Globus pallidus (tissue), 1 donor: ENCODE results near the gene MYRF.

Source experiments
- DNase-seq: peaks from one replicate; pipeline ENCODE4 v3.0.0-alpha.2; 2015; ENCODE audit warnings: low spot score

The MYRF gene

DNA sequence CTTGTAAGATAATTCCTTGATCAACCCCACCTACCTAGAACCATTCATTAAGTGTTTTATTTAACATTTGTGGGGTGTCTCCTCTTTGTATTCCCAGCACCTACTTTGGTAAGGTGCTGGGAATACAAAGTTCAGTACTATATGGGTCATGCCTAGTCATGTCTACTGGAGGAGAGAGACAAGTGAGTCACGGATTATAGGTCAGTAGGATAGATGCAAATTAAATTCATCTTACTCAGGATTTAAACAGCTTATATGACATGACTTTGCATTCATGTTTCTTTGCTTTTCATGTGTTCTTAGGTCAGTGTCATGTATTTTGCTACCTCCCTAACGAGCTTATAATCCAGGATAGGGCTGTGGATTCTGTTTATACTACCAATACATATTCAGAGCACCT, 67.7 kb downstream of the MYRF start:
- DNase-seq: no peak

DNA sequence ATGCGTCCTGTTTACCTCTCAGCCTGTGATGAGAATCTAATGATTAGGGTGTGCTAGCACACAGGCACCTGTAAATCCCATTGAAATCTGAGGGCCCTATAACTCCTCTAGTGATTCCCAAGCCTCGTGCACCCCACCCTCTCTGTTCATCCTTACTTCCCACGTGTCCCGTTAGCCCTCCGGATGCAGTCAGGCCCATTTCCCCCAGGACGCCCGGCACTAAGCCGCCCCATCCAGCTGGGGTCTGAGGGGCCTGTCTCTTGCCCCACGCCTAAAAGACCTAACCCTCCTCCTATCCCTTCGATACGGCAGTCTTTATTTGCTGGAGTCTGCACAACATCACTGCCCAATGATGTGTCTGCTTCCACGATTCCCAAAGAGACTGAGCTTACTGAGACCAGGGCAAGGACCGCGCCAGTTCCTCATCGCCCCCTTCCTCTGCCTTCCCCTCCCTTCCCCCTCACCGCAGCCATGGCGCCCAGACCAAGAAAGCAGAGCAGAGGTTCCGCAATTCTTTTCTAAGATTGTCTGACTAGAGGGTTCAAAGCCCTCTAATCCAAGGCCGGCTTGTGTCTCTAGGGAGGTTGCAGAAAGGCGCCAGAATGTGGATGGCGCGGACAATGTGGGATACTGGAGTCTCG, 74.6 kb downstream of the MYRF start:
- DNase-seq: no peak

DNA sequence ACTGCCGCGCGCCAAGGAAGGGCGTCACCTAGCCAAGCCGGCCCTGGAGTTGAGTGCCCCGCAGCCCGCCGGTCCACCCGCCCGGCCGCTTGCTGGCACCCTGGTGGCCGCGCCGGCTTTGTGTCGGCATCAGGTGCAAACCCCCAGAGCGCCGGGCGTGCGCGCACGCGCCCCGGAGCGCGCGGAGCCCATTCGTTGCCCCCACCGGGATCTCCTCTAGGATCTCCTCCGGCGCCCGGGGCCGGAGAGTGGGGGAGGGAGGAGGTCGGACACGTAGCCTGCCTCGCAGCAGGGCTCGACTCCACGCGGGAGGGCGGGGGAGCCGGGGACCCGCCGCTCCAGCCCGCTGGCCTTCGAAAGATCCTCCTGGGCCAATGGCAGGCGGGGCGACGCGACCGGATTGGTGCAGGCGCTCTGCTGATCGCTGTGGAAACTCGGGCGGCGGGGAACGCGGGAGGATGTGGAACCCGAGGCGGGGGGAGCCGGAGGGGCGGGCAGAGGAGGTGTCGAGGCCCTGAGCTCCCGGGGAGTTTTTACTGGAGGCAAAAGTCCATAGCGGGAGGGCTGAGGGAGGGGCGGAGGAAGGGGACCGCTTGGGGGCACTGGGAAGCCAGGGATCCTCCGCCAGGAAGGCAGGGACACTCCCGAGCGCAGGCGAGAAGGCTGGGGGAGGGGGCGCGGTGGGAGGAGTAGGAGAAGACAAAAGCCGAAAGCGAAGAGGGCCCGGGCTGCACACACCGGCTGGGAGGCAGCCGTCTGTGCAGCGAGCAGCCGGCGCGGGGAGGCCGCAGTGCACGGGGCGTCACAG, 75.3 kb downstream of the MYRF start, which contains the start of gene FADS2:
FADS2 (plus strand) TSS at position 730 of the 808 bp plus-strand sequence. CDS start 91 bp downstream, outside the sequence.
- DNase-seq: peak; percentile 94

DNA sequence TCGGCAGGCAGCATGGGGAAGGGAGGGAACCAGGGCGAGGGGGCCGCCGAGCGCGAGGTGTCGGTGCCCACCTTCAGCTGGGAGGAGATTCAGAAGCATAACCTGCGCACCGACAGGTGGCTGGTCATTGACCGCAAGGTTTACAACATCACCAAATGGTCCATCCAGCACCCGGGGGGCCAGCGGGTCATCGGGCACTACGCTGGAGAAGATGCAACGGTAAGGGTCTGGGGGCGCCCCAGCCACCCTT, 75.9 kb downstream of the MYRF start:
- DNase-seq: no peak

DNA sequence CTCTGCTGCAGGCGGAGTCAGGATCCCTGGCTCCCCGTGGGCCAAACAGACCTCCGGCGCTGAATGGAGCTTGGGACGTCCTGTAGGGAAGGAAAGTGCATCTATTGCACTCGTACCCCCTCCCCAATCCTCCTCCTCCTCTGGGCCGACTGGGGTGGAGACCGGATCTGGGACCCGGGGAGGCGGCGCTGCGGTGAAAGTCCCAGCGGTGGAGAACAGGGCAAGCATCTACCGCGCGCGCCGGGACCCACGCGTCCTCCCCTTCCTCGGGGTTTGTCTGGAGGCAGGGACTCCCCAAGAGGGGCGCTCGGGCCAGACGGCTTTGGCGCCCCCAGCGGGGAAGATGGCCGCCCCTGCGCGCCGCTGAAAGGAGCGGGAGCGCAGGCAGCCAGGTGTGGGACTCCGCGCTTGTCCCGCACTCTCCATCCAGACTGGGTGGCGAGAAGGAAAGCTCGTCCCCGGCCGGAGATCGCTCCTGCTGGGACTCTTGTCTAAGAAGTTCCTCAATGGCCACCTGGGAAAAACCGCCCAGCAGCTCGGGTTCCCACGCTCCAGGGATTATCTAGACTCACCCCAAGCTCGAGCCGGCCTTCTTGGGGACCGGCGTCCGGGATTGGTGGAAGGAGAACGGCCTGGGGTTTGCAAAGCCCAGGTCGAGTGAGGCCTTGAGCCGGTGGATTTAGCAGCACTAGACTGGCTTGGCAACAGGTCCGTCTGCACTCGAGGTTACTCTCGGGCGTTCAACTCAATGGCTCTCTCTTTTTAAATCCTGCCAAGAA, 76.4 kb downstream of the MYRF start:
- DNase-seq: peak; percentile 30

DNA sequence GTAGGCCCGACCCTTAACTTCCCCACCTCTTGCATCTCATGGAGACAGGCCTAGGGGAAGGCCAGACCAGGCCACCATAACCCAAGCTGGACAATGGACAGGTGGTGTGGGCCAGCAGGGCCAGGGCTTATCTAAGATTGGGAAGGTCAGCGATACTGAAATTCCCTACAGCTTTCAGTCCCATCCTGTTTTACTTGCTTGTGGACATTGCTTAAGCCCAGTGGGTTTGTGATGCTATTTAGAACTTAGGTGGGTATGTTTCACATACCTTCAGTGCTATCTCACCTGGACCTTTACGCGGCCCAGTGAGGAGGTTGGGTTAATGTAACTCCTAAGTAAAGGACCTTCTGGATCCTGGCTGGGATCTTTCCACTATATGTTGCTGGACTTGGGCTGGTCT, 77.4 kb downstream of the MYRF start:
- DNase-seq: no peak

DNA sequence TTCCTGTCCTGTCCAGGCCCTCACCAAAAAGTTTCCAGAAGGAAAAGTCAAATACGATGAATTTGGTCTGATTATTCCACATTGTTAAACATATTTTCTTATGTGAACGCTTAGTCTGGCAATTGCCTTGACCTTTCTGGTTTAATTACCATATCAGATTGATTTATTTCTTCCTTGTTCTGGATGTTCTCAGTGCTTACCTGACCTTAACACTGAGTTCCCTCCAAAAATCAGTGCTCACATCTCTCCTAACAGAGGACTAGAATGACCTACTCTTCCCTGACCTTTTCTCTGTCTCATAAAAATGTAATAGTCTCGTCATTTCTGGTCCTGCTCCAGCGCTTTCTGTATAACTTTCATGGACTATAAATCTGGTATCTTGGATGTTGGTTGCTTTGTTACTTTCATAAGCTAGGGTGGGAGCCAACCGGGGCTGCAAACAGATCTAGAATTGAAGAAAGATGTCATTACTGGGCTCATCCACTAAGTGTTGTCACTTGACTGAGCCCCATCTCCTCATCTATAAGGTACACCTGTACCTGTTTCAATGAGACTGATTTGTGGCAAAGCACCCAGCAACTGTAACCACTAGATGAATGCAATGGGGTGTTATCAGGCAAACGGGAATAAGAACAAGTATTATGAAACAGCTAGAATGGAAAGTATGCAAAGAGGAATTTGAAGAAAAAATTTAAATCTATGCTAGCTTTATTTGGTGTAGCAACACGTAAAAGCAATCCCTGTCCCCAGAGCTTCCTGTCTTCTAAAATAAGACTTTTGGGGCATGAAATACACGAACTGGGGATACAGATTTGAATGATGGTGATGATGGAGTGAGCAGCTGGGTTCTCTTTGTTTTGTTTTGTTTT, 78.0 kb downstream of the MYRF start:
- no peak for DNase-seq

DNA sequence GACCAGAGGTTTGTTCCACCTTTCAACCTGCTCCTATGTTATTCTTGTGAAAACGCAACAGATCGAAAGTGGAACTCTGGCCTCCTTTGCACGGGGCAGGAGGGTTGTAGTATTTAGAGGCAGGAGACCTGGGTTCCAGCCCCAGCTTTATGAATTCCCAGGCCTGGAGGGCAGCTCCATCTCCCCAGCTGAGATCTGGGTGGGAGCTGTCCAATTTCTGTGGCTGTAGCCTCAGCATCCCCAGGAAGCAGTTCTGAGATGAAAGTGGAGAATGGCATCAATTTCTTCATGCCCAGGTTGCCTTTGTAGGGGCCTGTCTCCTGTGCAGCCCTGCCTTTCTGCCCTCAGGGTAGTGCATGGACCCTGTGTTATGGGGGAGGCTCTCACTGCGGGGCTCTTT, 79.8 kb downstream of the MYRF start:
- DNase-seq: no peak

DNA sequence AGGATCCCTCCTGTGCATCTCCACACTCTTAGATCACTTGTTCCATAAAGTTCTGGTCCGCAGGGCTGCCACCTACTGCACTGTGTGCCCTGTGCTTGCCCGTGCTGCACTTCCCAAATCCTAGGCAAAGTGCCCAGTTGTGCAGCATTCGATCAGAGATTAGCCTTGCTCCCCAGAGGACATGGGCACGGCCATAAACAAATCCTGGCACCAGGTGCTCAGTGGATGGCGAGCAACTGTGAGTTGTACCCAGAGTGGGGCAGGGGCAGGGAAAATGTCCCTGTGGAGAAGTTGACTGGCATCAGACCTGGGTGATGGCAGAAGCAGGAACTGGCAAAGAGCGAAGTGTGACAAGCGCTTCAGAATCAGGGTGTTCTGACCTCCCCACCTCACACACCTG, 80.3 kb downstream of the MYRF start:
- DNase-seq: no peak

DNA sequence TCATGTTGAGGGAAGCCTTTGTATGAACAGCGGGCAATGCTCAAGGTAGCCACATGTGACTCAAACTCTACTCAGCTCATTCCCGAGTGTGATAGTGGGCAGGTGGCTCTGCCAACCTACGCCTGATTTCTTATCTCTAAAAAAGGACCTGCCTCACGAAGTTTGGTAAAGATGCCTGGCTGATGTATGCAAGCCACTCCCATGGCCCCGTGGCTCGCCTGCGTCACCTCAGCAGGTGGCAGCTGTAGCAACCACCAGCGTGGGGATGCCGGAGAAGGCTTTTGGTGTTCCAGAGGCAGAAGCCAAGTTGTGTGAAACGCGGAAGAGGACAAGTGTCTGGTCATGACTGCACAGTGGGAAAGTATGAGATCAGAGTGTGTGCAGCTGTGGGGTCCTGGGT, 81.0 kb downstream of the MYRF start:
- DNase-seq: no peak

DNA sequence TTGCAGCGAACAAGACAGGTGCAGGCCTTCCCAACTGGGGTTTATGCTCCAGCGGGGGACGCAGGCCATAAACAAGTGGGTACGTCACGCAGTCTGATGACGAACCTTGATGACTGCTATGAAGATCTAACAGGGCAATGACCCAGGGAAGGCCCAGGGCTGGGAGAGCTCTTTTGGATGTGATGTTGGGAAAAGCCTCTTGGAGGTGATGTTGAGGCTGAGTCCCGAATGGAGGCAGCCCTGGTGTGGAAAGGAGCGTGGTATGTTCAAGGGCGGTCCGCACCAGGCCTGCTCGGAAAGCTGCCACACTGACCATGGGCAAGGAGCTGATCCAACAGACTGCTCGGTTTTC, 81.5 kb downstream of the MYRF start:
- DNase-seq: no peak

DNA sequence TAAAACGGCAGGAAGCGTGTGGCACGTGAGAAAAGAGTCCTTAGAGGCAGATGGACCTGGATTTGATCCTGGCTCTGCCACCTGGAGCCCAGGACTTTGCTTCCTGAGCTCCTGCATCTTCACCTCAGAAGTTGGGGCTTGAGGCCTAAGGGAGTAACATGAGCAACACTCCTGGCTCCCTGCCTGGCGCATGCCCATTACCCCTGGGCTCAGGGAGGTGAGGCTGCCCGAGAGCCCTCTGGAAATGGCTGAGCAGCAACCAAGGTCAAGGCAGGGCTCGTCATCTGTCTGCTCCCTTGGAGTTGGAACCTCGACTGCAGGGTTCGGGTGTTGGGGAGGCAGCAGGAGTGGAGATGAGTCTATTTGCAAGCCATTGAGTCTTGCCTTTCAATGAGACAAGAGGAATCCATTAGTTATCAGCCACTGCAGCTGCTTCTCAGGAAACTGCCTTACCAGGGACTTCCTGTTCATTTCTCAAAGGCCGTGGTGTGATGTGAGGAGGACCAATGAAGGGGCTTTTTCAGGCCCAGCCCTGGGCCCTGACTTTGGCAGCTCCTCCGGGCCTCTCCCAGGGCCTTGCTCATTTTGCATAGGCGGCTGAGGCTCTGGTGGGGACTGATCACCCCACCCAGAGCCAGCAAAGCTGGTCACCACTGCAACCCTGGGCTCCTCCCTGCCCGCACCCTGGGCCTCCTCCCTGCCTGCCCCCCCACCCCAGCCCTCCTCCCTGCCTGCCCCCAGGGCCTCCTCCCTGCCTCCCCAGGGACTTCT, 82.0 kb downstream of the MYRF start:
- no peak for DNase-seq

DNA sequence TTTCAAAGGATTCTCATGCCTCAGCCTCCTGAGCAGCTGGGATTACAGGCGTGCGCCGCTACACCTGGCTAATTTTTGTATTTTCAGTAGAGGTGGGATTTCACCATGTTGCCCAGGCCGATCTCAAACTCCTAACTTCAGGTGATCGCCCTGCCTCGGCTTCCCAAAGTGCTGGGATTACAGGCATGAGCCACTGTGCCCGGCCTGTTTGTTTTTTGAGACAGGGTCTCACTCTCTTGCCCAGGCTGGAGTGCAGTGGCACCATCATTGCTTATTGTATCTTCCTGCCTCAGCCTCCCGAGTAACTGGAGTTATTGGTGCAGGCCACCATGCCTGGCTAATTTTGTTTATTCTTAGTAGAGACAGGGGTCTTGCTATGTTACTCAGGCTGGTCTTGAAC, 83.8 kb downstream of the MYRF start:
- no peak for DNase-seq

DNA sequence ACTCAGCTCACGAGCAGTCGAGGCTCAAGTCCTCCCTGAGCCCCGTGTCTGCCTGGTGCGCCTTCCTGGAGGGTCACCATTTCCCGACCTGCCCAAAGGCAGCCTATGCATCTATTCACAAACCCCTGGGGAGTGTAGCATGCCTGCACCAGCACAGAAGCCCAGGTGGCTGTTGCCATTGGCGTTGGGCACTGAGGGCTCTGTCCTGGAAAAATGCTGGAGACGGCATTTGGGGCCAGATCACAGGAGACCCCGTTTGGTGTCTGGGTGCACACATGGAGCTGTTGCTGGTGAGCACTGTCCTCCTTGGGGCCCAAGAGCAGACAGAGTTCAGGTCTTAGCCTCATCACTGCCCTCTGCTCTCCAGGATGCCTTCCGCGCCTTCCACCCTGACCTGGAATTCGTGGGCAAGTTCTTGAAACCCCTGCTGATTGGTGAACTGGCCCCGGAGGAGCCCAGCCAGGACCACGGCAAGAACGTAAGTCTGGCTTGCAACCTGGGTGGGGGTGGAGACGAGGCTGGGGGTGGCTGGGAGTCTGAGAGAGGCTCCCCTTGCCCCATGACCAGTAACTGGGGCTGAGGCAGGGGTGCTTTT, 85.1 kb downstream of the MYRF start:
- DNase-seq: no peak
